Spinal cord (tissue), 10 donors: Measurements from ENCODE around the gene CCDC88B. TPM values are rescaled to one million over a fixed set of nuclear protein-coding genes. Genes with fewer than 3 reads are reported as not detected.
"Not testable (repeated sequence)": the region's sequence is repeated elsewhere in the genome, so short reads cannot be mapped to it uniquely, and the experiment has no call there.

Experiments used
- DNase-seq, 6 donors: peaks; one replicate each; pipeline versions ENCODE4 v3.0.0 to v3.0.0-alpha.2; 2013 to 2015; ENCODE audit warnings: low spot score in 6 of 6, low read depth in 4 of 6
- H3K27ac ChIP-seq: one replicate; pipeline ENCODE4 v1.5.1; 2013; ENCODE audit warnings: low read depth, low read length, control low read depth
- H3K27me3 ChIP-seq: one replicate; pipeline ENCODE4 v1.6.1; 2013; ENCODE audit warnings: low read length; ENCODE audit not compliant: control insufficient read depth, insufficient read depth
- H3K36me3 ChIP-seq: one replicate; pipeline ENCODE4 v1.6.1; 2013; ENCODE audit warnings: low read length; ENCODE audit not compliant: control insufficient read depth, insufficient read depth
- H3K4me1 ChIP-seq: one replicate; pipeline ENCODE4 v1.6.1; 2013; ENCODE audit warnings: low read length; ENCODE audit not compliant: control insufficient read depth, insufficient read depth
- H3K4me3 ChIP-seq: one replicate; pipeline ENCODE4 v1.5.1; 2013; ENCODE audit warnings: low read depth, low read length, control low read depth
- H3K9me3 ChIP-seq: one replicate; pipeline ENCODE4 v1.6.1; 2013; ENCODE audit warnings: low read length; ENCODE audit not compliant: control insufficient read depth, insufficient read depth
- WGBS: methylation state at CpG from one replicate; pipeline ENCODE4 v1.1.5; 2013; ENCODE audit warnings: missing lambda C conversion rate; ENCODE audit not compliant: insufficient coverage; 5-methylcytosine and 5-hydroxymethylcytosine counted together
- polyA plus RNA-seq, 2 donors: library from polyadenylated mRNA; unstranded; fragments of 120-200 nt; gene quantifications; one replicate each; pipeline ENCODE4 v1.2.1, GENCODE V29; 2013; ENCODE audit not compliant: insufficient read length in 2 of 2
- total RNA-seq, 2 donors: library from RNA; depleted of rRNA in 1 of 2; stranded (reverse); fragments of 120-200 nt in 1 of 2; fragments of >200 nt in 1 of 2; gene quantifications; one replicate each; pipeline versions ENCODE4 v1.2.3 to v1.2.4, GENCODE V29; 2013 to 2014
- donor health status: healthy.

The CCDC88B gene
- total and polyA plus RNA-seq, 4 donors: 4.2 to 8.4 (median 7.7) TPM

DNA sequence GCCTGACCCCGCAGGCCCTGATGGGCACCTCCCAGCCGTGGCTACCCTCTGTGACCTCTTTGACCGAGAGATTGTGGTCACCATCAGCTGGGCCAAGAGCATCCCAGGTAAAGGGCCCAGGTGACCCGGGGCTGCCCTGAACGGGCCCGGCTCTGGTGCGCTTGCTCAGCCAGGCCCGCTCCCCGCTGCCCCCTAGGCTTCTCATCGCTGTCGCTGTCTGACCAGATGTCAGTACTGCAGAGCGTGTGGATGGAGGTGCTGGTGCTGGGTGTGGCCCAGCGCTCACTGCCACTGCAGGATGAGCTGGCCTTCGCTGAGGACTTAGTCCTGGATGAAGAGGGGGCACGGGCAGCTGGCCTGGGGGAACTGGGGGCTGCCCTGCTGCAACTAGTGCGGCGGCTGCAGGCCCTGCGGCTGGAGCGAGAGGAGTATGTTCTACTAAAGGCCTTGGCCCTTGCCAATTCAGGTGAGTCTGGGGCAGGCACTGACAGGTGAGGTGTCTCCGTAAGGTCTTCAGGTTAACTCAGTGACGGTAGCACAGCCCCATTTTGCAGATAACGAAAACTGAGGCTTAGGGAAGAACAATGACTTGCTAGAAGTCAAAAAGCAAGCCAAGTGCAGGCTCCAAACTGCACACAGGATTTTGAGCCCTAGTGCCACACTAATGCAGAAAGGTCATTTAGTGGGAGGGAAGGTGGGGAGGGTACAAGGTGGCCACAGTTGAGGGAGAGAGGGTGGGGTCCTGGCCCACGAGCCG is 25.0 kb upstream of the CCDC88B start:
- Histone ChIP-seq H3K36me3 (peaks cover 52% of the 10 kb centered on the region), H3K9me3 (no peaks in the 10 kb centered on the region), H3K4me1 (peaks cover 24% of the 10 kb centered on the region), H3K27ac (no peak overlapping the region), H3K4me3 (no peak overlapping the region), H3K27me3 (no peaks in the 10 kb centered on the region)
- DNase-seq: no peak
- 88% methylated on average over 24 of the region's 24 CpGs for WGBS

GRCh38 chr11:64315667-64316526 is 24.1 kb upstream of the CCDC88B start:
- DNase-seq, H3K27ac ChIP-seq, H3K9me3 ChIP-seq, H3K4me3 ChIP-seq, H3K27me3 ChIP-seq: not testable (repeated sequence)
- Histone ChIP-seq H3K36me3 (peaks cover 57% of the 10 kb centered on the region), H3K4me1 (peaks cover 24% of the 10 kb centered on the region)
- 75% methylated on average over 21 of the region's 25 CpGs for WGBS

- Histone ChIP-seq H3K36me3 (peaks cover 61% of the 10 kb centered on the region), H3K4me3 (peak overlapping the region; percentile 98), H3K4me1 (peaks cover 24% of the 10 kb centered on the region), H3K27ac (peak overlapping the region; percentile 100), H3K27me3 (no peaks in the 10 kb centered on the region), H3K9me3 (no peaks in the 10 kb centered on the region)
- no peak for DNase-seq
- 0% methylated on average over 27 of the region's 32 CpGs for WGBS
These were observed 23.2 kb upstream of the CCDC88B start for GRCh38 chr11:64316672-64317324.

DNA sequence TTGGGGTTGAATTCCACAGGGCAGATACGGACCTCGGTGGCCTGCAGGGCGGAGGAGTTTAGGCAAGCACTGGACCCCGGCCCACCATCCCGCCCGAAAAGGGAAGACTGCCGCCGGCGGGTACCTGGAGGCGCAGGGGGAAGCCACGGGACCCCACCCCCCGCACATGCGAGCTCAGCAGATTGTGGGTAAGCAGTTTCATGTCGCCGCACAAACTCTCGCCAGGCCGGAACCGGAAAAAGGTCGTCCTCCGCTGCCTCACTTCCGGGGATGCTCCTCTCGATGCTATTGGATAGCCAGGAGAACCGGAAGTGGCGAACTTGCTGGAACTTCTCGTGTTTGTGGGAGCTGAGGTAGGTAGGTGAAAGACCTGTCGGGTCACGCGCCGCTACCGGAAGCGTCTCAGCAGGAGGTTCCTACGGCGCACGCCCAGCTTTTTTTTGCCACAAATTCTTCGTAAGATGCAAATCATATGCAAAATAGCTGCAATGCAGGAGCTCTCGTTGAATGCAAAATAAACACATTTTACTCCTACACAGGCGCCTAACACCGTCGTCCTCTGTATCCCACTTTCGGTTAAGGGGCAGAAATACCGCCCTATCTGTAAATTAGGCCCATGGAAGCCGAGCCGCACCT is 22.6 kb upstream of the CCDC88B start, which contains the start of gene TRMT112:
TSS of gene TRMT112 (minus strand) at position 235 of the 636 bp plus-strand sequence. CDS start at position 202, 33 bp downstream.
- peaks cover 24% of the 10 kb centered on the region for H3K4me1 ChIP-seq
- peak; percentile 93 to 100 (median 95) for DNase-seq
- H3K9me3 ChIP-seq: no peaks in the 10 kb centered on the region
- H3K27ac ChIP-seq: peak within 1 kb of the TSS; percentile 100
- no peaks in the 10 kb centered on the region for H3K27me3 ChIP-seq
- H3K36me3 ChIP-seq: peaks cover 64% of the 10 kb centered on the region
- peak within 1 kb of the TSS; percentile 98 for H3K4me3 ChIP-seq
- under 1% methylated on average over 43 of the region's 43 CpGs for WGBS

- peak within 1 kb of the TSS; percentile 98 for H3K4me3 ChIP-seq
- WGBS: 0% methylated on average over 51 of the region's 61 CpGs
- peaks cover 24% of the 10 kb centered on the region for H3K4me1 ChIP-seq
- H3K27me3 ChIP-seq: no peaks in the 10 kb centered on the region
- H3K9me3 ChIP-seq: no peaks in the 10 kb centered on the region
- DNase-seq: peak; percentile 90 to 99 (median 94)
- H3K27ac ChIP-seq: peak within 1 kb of the TSS; percentile 100
- H3K36me3 ChIP-seq: peaks cover 64% of the 10 kb centered on the region
These were observed 21.8 kb upstream of the CCDC88B start, which contains the start of gene PRDX5 for GRCh38 chr11:64317961-64318765. TSS of gene PRDX5 (plus strand) at chr11:64318121. CDS start at chr11:64318216, 95 bp downstream.

GRCh38 chr11:64318766-64319761 is 20.9 kb upstream of the CCDC88B start:
- DNase-seq: no peak
- Histone ChIP-seq H3K4me3 (peak overlapping the region; percentile 98), H3K9me3 (no peaks in the 10 kb centered on the region), H3K36me3 (peaks cover 65% of the 10 kb centered on the region), H3K4me1 (peaks cover 24% of the 10 kb centered on the region), H3K27ac (no peak overlapping the region), H3K27me3 (no peaks in the 10 kb centered on the region)
- 15% methylated on average over 9 of the region's 19 CpGs for WGBS

DNA sequence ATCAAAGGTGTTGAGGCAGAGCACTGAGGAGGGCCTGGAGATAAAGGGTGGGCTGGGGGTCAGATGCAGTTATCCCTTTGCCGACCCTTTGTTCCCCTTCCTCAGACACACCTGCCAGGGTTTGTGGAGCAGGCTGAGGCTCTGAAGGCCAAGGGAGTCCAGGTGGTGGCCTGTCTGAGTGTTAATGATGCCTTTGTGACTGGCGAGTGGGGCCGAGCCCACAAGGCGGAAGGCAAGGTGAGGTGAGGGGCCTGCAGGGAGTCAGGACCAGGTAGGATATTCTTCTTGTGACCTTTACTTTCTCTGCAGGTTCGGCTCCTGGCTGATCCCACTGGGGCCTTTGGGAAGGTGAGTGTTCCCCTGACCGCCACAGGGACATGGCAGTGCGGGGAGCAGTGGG is 19.4 kb upstream of the CCDC88B start:
- 87% methylated on average over 5 of the region's 7 CpGs for WGBS
- DNase-seq: no peak
- H3K4me3 ChIP-seq: no peak overlapping the region
- no peaks in the 10 kb centered on the region for H3K9me3 ChIP-seq
- no peak overlapping the region for H3K27ac ChIP-seq
- H3K36me3 ChIP-seq: peaks cover 53% of the 10 kb centered on the region
- H3K27me3 ChIP-seq: no peaks in the 10 kb centered on the region
- H3K4me1 ChIP-seq: peaks cover 24% of the 10 kb centered on the region

- Histone ChIP-seq H3K27me3 (no peaks in the 10 kb centered on the region), H3K9me3 (no peaks in the 10 kb centered on the region), H3K4me3 (no peak overlapping the region), H3K27ac (no peak overlapping the region), H3K4me1 (peaks cover 22% of the 10 kb centered on the region), H3K36me3 (peaks cover 48% of the 10 kb centered on the region)
- no peak for DNase-seq
- 88% methylated on average over 4 of the region's 5 CpGs for WGBS
These were observed 19.0 kb upstream of the CCDC88B start for GRCh38 chr11:64321026-64321425.
